Measurements from ENCODE around the gene XCL1.

DNA sequence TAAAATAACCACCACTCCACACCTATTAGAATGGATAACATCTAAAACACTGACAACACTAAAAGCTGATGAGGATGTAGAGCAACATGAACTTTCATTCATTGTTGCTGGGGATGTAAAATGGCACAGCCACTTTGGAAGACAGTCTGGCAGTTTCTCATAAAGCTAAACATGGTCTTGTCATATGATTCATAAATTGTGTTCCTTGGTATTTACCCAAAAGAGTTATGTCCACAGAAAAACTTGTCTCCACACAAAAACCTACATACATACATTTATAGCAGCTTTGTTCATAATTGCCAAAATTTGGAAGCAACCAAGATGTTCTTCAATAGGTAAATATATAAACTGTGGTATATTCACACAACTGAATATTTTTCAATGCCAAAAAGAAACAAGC, 16.0 kb upstream of the XCL1 start:
- TF ChIP-seq POLR2AphosphoS5 (IDR thresholded peaks at IDR 0.05; ENCODE audit: low read depth, low read length) (no peak), SIN3A (IDR thresholded peaks at IDR 0.05; ENCODE audit: borderline replicate concordance, insufficient read depth, low read length) (no peak), FOXP2 (optimal IDR thresholded peaks at IDR 0.05; ENCODE audit: borderline replicate concordance, extremely low read depth, extremely low read length, insufficient read depth) (no peak)
- TF ChIP-seq, protein P1, sequence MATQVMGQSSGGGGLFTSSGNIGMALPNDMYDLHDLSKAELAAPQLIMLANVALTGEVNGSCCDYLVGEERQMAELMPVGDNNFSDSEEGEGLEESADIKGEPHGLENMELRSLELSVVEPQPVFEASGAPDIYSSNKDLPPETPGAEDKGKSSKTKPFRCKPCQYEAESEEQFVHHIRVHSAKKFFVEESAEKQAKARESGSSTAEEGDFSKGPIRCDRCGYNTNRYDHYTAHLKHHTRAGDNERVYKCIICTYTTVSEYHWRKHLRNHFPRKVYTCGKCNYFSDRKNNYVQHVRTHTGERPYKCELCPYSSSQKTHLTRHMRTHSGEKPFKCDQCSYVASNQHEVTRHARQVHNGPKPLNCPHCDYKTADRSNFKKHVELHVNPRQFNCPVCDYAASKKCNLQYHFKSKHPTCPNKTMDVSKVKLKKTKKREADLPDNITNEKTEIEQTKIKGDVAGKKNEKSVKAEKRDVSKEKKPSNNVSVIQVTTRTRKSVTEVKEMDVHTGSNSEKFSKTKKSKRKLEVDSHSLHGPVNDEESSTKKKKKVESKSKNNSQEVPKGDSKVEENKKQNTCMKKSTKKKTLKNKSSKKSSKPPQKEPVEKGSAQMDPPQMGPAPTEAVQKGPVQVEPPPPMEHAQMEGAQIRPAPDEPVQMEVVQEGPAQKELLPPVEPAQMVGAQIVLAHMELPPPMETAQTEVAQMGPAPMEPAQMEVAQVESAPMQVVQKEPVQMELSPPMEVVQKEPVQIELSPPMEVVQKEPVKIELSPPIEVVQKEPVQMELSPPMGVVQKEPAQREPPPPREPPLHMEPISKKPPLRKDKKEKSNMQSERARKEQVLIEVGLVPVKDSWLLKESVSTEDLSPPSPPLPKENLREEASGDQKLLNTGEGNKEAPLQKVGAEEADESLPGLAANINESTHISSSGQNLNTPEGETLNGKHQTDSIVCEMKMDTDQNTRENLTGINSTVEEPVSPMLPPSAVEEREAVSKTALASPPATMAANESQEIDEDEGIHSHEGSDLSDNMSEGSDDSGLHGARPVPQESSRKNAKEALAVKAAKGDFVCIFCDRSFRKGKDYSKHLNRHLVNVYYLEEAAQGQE (IDR thresholded peaks at IDR 0.05; ENCODE audit: insufficient read depth in 1 of 2, low read depth in 2 of 2, low read length in 2 of 2), result no peak
